ENCODE data around the gene TMEM222.

DNA sequence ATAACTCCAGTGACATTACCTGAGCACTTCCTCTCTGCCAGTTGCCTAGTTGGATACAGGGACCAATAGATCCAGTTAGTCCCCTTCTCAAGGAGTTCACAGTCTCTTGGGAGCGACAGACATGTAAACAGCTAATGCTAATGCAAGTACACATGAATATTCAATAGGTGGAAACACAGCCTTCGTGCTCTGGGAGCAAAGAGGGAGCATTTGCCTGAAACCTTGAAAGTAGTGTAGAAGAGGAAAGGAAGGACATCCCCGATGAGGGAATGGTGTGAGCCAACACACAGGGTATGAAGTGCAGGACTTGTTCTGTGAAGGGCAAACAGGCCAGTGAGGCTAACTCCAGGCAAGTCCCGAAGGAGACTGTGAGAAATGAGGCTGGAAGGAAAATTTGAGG is 3.8 kb upstream of the TMEM222 start:
- TF ChIP-seq, protein P1, sequence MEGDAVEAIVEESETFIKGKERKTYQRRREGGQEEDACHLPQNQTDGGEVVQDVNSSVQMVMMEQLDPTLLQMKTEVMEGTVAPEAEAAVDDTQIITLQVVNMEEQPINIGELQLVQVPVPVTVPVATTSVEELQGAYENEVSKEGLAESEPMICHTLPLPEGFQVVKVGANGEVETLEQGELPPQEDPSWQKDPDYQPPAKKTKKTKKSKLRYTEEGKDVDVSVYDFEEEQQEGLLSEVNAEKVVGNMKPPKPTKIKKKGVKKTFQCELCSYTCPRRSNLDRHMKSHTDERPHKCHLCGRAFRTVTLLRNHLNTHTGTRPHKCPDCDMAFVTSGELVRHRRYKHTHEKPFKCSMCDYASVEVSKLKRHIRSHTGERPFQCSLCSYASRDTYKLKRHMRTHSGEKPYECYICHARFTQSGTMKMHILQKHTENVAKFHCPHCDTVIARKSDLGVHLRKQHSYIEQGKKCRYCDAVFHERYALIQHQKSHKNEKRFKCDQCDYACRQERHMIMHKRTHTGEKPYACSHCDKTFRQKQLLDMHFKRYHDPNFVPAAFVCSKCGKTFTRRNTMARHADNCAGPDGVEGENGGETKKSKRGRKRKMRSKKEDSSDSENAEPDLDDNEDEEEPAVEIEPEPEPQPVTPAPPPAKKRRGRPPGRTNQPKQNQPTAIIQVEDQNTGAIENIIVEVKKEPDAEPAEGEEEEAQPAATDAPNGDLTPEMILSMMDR (optimal IDR thresholded peaks at IDR 0.05 in 1 of 3, IDR thresholded peaks at IDR 0.05 in 1 of 3, conservative IDR thresholded peaks at IDR 0.05 in 1 of 3; ENCODE audit: extremely low read depth in 1 of 3, insufficient read depth in 2 of 3, low read length in 3 of 3): no peak
- TF ChIP-seq EZH2 (IDR thresholded peaks at IDR 0.05; ENCODE audit: low read length): no peak

Data from keratinocyte (primary cell).